HG02678 (cell line): ENCODE measurements around the gene ARVCF.
A peak's percentile ranks its signal among the peaks of the same experiment; 100 is the strongest.

Experiments
- ATAC-seq: cut with Tn5 transposase; IDR thresholded peaks from one replicate; pipeline ENCODE4 v1.9.1; 2021; ENCODE audit warnings: mild to moderate bottlenecking, moderate library complexity; ENCODE audit not compliant: unreplicated experiment

ARVCF gene

DNA sequence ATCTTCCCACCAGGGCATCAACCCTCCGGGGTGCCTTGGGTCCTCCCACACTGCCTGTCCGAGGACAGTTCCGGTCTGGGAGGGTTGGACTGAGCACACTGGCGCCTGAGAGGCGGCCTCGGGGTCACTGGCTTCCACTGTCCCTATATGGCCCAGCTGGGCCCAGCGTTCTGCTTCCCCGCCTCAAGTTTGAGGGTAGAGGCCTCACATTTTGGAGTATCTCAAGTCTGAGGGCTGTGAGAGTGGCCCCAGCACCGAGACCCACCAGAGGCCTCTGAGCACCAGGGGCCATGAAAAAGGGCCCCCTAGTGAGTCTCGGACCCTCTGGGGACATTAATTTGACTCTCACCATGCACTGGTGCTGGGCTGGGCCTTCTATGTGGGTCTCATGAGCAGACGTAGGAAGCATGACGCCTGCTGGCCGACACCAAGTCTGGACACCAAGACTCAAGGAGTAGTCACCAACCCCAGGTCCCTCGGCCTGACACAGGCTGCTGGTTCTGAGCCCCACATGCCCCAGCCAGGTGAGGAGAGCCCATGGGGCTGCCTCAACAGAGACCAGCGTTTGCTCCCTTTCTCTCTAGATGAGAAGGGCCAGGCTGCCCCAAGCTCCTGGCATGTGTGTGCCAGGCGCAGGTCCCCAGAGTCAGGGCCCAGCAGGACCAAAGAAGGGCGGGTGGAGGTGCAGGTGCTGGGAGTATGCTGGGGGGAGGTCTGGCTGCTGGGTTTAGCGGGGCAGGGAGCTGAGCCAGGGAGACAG lies 27.5 kb downstream of the ARVCF start:
- ATAC-seq: no peak

DNA sequence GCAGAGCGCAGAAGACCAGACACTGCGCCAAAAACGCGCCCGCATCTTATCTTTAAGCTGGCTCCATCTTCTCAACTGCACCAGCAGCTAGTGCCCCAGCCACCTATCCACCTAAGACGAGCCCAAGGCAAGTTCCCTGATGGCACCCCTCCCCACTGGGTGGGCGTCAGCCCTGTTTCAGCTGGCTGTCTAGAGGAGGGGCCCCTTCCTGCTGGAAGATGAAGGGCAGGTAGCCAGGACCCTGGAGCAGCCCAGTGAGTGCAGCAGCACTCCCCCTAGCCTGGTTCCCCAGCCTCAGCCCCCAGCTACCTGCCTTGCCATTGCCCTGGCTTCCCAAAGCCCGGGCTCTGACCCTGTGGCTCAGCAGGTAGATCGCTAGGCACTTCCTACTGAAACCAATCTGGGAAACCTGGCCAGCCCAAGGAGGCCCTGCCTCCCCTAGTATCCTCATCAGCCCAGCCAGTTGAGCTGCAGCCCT lies 28.3 kb downstream of the ARVCF start:
- no peak for ATAC-seq

DNA sequence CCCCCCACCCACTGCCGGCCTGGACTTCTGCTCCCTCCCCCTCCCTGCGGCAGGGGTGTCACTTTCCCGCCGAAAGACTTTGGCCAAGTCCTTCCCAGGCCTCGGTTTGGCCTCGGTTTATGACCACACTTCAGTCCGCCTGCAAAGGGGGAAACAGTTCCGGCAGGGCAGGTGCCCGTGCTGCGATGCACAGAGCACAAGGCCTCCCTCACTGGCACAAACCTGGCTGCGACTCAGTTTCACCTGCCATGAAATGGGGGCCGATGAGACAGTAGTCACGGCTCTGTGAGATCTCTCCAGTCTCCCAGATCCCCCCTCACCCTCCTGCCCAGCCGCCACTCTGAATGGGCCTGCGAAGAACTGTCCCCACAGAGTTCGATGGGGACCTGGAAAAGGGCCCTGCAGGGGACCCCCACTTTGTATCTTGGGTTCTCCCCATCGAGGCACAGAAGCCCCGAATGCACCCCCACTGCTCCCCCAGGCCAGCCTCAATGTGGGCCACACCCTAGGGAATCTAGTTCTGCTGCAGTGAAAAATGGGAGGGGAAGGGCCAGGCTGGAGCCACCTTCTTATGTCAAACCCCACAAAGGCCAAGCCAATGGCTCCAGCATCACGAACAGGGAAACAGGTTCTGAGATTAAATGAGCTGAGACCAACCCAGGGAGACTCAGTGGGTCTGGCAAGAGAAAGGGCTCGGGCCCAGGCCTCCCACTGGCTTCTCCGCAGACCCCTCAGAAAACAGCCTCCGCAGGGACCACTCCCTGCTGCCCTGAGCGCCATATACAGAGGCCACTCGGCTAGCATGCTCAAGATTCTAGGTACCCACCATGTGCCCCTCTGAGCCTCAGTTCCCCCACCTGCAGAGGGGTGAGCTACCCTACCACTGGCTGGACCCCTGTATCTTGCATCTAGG lies 29.0 kb downstream of the ARVCF start:
- ATAC-seq: no peak

DNA sequence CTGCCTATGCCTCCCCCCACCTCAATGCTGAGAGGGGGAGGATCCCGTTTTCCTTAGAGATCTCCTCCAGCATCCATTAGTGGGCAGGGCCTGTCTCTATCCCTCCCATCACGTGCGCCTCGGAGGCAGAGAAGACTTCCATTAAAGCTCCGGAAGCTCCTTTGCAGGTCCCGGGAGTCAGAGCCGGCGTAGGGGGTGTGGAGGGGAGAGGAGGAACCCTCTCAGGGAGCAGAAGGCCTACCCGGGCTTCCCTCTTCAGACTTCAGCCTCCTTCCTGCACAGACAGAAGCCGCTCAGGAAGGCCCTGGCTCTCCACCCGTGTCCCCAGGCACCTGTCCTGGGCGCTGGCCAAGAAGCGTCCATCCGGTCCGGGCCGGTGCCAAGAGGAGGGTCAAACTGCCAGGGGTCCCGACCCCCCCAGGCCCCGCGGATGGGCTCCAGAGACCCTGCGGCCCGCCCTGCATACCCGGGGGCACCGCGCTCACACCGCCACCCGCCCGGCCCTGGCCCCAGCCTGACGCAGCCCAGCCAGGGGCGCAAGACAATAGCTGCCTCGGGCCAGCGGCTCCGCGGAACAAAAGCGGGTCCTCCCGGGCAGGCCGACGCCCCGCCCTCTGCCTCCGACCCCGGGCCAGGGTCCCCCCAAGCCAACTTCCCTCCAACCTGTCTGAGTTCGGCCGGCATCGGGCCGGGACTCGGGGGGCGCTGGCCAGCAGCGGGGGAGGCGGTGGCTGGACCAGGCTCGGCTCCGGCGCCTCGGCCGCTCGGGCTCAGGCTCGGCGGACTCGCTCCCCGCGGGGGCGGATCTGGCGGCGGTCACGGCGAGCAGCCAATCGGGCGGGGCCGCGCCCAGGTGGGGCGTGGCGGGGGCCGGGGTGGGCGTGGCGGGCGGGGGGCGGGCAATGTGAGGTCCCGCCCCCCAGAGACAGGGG lies 29.9 kb downstream of the ARVCF start:
- ATAC-seq: peak; percentile 65

DNA sequence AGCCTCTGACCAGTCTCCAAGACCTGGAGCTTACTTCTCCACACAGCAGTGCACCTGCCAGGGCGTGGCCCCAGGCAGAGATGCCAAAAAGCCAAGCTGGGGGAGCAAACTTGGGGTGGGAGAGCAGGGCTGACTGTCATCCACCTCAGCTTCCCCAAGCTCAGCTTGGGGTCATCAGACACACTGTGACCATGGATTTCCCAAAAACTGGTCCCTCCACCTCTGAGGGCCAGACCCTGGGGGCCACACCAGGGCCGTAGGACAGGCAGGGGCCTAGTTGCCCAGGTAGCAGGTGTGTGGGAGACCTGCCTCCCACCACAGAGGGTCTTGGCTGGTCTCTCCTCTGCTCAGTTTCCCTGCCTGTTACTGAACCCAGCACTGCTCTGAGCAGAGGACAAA lies 30.6 kb downstream of the ARVCF start:
- no peak for ATAC-seq

DNA sequence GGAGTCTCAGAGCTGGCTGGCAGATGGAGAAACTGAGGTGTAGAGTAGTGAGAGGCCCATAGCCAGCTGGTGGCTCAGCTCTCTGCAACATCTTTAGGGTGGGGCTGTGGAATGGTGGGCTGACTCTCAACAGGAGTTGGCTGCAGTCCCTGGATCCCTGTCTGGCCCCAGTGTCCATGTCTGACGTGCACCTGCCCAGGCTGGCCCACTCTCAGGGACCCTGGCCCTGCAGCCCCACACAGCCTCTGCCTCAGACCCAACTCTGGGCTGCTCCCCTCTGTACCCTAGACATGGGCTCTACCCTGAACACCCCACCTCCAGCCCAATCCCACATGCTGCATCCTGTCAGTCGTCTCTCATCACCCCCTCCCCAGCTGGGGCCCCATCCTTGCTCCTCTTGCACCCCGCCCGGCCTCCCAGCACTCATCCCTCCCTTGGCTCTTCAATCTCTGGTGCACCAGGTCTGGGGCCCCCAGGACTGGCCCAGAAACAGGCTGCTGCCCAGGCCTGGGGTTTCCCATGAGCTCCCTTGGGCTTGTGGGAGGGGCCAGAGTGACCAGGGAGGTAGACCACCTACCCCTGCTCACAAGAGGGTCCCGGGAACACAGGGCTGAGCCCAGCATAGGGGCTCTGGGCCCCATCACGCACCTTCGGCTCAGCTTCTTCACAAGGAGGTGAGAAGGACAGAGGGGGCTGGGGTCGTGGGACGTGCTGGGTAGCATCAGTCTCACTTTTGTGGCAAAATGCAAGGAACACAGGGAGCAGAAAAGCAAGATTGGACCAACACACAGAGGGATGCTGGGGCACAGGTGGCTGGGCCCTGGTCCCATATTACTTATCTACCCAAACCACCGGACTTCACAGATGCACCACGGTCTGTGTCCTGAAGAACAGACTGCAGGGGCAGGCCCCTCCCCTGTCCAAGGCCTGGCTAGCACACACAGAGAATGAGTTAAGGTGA lies 31.5 kb downstream of the ARVCF start:
- no peak for ATAC-seq

DNA sequence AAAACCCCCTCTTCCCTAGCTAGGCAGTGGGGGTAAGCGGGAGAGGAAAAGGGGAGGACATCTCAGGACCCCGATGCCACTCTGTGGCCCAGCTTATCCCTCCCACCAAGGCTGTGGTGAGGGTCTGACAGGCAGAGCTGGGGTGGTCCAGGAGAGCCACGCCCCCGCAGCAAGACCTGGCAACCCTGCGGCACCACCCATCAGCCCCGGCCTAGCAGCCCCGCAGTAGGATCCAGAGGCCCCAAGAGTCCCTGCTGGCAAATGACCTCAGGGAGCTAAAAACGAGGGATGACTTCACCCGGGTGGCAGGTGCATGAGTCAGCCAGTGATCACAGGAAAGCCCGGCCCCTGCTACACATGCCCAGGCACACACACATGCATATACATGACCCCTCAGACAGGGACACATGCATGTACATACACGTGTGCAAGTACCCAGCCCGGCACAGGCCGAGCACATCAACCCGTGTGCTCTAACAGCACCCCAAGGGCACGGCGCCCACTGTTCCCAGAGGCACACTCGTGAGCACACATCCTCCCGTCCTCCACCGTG lies 32.3 kb downstream of the ARVCF start:
- no peak for ATAC-seq

DNA sequence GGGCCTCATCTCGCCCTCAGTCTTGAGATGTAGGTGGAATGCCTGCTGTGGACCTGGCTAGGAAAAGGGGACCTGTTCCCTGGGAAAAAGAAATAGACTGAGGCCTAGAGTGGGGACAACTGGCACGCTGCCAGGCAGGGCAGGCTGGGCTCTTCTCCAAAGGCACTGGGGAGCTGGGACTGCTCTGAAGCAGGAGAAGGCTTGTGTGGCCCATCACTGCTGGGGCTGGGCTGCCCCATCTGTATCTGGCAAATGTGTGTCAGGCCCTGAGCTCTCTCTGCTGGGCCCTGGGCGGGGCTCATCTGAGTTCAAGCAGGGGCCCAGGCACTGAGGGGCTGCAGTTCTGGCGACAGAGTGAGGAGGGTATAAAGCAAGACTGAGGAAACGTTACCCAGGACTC lies 32.9 kb downstream of the ARVCF start:
- ATAC-seq: no peak

DNA sequence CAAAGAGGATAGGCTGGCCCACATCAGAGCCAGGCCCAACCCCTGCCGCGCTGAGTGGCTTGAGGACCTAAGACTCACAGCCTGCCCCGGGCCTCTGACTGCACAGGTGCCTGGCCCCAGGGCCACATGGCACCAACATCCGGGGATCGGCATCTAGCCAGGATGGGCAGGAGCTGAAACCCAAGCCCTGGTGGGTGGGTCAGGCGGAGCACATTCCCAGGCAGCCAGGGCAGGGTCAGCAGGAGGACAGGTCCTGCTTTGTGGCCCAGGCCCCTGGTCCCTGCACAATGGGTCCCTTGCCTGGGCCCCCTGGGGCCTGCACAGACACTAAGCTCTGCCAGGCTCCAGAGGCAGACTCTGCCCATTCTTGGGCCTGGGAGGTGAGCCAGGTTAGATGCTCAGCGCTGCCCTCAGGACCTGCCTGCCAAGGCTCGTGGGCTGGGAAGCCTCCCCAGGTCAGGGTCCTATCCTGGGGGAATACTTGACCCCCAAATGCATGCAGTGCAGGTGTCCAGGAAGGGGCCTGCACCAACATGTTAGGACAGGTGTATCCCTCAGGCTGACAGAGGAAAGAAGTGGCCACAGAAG lies 33.5 kb downstream of the ARVCF start:
- ATAC-seq: no peak

DNA sequence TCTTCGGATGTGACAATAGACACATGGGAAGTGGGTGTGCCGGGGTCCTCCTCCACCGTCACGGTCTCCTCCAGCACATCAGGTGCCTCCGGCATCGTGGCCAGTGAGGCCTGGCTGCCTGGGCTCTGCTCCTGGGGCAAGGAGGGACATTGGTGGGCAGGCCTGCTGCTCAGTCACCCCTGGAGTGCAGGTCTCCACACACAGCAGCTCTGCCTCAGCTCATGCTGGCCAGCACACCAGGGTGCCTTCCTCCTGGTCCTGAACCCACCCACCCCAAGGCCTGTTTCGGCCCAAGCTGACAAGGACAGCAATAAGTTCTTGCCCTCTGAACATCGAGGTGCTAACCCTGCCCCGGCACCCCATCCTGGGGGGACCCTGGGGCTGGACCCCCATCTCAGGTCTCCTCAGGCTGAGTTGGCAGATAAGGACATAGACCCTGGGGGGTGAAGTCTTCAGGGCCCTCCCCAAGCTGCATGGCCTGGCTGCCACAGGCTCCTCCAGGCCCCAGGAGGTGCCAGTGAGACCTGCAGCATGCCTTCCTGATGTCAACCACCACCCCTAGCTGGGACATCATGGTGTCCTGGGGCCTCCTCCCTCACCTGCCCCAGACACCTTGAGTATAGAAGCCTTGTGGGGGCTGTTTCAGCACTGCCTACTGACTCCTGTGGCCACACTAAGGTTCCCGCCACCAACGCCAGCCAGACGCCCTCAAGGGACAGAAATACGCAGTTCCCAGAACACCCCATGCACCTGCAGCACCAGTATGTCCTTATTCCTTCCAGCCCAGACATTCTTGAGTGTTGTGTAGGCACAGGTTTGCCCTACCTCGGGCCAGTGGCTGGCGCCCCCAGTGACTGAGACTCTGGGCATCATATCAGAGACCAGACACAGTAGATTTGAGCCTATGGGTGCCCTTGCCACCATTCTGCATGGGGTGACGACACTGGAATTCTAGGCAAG lies 34.4 kb downstream of the ARVCF start:
- no peak for ATAC-seq

DNA sequence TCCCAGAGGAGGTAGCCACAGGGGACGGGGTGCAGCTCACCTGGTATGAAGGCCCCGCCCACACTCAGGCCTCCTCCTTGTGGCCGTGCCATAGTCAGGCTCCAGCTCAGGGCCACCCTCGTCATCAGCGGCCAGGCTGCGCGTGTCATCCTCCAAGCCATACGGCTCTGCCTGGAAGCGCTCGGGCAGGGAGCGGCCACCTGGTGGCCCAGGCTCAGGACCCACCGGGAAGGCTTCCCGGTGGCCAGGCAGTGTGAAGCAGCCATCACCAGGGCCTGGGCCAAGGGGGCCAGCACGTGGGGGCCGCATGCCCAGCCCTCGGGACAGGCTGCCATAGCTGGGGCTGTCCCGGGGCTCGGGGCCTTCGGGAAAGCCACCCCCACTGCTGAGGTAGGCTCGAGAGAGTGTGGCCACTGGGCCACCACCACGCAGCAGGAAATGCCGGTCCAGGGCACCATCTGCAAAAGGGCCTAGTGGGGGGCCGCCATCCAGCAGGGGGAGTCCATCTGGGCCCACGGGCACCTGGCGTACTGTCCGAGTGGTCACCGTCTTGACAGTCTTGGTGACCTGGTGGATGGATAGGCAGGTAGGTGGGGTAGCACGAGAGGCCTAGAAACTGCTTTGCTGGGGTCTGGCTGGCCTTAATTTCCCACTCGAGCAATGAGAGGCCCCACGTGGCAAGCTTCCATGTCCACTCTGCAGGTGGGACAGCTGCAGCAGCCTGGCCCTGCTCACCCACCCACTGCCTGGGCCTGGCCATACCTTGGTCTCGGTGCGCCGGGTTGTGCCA lies 35.3 kb downstream of the ARVCF start:
- ATAC-seq: no peak

DNA sequence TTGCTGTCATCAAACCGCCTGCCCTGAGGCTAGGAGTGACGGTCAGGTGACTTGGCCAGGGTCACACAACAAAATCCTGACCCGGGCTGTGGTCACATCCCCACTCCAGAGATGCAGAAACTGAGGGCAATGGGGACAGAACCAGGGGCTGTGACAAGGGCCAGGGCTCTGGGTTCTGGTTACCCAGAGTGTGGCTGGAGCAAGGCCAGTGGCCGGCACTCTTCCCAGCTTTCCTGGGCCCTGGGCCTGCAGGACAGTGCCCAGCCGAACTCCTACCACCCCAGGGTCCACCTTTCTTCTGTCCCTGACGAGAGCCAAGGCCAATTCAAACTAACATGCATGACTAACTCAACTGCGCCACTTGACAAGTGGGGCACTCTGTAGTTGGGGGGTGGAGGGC lies 35.9 kb downstream of the ARVCF start:
- ATAC-seq: no peak

DNA sequence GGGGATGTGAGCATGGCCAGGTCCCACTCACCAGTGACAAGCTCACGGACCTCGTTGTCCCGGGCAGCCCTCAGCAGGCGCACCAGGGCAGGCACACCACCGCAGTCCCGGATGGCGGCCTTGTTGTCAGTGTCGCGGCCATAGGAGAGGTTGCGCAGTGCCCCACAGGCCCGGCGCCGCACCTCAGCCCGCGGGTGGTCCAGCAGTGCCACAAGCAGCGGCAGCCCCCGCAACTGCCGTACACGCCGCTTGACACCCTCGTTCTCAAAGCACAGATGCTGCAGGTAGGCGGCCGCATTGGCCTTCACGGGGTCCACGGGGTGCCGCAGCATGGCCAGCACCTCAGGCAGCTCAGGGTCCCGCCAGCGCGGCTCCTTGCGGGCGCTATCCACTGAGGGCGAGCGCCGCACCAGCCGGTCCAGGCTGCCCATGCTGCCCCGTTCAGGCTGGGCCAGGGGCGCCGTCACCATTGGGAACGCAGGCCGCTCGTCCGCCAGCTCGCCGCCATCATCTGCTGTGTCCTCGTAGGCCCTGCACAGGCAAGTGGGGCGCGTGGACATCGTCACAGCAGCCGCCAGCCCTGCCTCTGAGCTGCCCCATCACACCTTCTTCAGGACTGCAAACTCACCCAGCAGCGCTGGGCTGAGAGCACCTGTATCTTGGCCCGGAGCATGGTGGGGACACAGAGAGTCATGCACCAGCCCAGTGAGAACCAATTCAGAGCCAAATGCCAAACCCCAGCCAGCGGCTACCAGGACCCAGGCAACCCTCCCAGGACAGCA lies 36.7 kb downstream of the ARVCF start:
- no peak for ATAC-seq

DNA sequence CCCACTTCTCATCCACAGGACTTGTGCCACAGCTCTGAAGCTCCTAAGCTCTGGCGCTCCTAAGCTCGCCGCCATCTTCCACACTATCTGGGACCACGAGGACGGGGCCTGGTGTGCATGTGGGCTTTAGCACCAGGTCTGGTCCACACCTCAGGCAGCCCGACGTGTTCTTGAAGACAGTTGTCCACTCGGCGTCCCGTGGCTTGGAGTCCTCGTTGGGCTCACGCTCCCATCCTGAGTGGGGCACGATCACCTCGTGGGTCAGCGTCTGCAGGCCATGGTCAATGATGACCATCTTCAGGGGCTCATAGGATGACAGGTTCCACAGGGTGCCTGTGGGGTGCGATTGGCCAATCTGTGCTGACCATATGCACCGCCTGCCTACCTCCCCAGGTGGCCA lies 37.9 kb downstream of the ARVCF start:
- no peak for ATAC-seq

DNA sequence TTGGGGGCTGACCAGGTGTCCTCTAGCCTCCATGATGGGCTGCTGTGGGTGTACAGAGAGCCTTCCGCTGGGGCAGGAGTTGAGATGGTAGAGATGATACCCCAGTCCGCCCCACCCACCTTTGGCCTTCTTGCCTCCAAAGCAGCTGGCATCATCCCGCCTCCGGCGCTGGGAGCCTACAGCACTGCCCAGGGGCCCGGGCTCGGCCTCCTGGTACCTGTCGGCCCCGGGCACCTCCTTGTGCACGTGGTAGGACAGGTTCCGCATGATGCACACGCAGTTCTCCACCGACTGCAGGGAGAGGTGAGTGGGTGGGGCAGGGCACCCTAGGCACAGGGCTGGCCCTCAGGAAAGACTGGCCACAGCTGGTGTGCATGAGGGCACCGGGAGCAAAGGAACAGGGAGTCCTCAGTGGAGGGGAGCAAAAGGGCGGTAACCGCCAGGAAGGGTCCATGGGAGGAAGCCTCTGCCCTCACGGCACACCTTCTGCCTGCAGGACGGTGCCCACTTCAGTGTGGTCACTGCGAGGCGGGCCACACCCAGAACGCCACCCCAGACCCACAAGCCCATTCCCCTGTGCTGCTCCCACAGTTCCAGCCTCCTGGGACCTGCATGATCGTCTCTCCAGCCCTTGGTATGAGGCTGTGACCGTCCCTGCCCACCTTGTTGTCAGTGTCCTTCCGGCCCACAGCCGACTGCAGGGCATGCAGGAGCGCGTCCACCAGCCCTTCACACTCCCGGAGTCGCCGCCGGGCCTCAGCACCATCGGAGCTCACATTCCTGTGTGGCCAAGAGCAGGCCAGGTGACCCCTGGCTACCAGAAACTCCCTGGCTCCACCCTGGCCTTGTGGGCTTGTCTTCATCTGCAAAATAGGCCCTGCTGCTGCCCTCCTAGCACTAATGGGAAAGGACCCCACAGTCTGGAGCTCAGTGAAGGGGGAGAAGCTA lies 39.1 kb downstream of the ARVCF start:
- ATAC-seq: no peak
